Fibroblast of mammary gland (primary cell): Measurements from ENCODE around the gene TMUB2.

ENCODE experiments used
- DNase-seq: peaks from one replicate; pipeline ENCODE4 v3.0.0-alpha.2; 2010; ENCODE audit warnings: low read depth
- H3K4me3 ChIP-seq: 2 replicates; pipeline ENCODE4 v1.5.1; 2011; ENCODE audit warnings: low read depth, mild to moderate bottlenecking, low read length, moderate library complexity; ENCODE audit not compliant: control insufficient read depth
- TF ChIP-seq, protein P1 (sequence below): conservative IDR thresholded peaks from 2 replicates; pipeline ENCODE4 v1.5.1; 2011; ENCODE audit warnings: low read depth, low read length, inconsistent platforms; ENCODE audit not compliant: control insufficient read depth, insufficient read depth

TMUB2 gene

DNA sequence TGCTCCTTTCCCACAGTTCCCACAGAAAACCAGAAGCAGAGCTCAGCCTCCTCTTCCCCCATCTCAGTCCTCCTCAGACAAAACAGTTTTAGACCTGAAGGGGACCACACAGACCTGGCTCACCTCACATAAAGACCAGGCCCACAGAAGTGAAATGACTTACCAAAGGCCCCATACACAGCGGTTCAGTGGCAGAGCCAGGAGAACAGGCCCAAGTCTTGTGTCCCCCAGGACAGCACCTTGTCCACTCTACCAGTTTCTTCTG is 27.4 kb downstream of the TMUB2 start:
- H3K4me3 ChIP-seq: no peak overlapping the region
- DNase-seq: no peak
- TF ChIP-seq, protein P1, sequence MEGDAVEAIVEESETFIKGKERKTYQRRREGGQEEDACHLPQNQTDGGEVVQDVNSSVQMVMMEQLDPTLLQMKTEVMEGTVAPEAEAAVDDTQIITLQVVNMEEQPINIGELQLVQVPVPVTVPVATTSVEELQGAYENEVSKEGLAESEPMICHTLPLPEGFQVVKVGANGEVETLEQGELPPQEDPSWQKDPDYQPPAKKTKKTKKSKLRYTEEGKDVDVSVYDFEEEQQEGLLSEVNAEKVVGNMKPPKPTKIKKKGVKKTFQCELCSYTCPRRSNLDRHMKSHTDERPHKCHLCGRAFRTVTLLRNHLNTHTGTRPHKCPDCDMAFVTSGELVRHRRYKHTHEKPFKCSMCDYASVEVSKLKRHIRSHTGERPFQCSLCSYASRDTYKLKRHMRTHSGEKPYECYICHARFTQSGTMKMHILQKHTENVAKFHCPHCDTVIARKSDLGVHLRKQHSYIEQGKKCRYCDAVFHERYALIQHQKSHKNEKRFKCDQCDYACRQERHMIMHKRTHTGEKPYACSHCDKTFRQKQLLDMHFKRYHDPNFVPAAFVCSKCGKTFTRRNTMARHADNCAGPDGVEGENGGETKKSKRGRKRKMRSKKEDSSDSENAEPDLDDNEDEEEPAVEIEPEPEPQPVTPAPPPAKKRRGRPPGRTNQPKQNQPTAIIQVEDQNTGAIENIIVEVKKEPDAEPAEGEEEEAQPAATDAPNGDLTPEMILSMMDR: no peak

DNA sequence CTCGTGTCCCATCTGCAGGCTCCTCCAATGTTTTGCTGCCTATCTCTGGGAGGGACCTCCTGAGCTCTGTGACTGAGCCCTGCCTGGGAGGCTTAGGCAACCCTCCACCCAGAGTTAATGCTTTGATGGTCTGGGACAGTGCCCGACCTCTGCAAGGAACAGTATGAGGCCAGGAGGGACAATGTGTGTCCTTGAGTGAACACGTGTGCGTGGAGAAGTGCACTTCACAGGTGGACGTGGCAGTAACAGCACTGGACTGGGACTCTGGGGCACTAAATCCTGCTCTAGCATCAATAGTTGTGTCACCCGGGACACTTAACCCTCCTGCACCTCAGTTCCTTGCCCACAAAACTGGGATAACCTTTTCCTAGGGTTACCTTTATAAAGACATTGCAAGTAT is 28.1 kb downstream of the TMUB2 start:
- TF ChIP-seq, protein P1: no peak
- no peak for DNase-seq
- no peak overlapping the region for H3K4me3 ChIP-seq

DNA sequence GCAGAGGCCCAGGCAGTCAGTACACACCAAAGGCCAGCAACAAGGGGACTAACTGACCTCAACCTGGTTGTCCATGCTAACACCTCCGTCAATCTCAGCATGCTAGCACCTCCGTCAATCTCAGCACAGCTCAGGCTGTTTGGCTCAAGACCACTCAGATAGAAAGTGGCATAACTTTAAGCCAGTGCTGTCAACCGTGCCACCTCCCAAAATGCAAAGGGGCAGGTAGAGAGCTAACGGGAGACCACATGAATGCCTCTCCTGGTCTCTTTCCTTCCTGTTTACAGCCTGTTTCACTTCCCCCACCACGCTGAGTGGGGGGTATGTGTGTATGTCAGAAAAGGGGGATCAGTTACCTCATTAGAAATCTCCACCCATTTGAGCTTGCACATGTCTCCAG is 29.4 kb downstream of the TMUB2 start:
- no peak overlapping the region for H3K4me3 ChIP-seq
- no peak for DNase-seq
- TF ChIP-seq, protein P1: no peak

DNA sequence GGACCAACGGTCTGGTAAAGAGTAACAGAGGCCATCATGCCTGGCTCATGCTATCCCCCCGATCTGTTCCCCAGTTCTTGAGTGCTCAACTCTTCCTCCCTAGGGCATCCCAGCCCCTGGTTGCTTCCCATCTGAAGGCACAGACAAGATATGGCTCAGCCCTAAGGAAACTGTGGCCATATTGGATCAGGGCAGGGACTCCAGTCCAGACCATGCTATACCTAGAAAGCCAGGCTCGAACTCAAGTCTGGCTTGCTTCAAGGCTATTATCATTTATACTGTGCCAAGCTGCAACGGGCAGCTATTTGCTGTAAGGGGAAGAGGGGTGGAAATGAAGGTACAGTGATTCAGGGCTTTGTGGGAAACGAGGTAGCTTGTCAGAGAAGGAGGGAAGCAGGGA is 29.9 kb downstream of the TMUB2 start:
- TF ChIP-seq, protein P1: no peak
- no peak overlapping the region for H3K4me3 ChIP-seq
- no peak for DNase-seq

DNA sequence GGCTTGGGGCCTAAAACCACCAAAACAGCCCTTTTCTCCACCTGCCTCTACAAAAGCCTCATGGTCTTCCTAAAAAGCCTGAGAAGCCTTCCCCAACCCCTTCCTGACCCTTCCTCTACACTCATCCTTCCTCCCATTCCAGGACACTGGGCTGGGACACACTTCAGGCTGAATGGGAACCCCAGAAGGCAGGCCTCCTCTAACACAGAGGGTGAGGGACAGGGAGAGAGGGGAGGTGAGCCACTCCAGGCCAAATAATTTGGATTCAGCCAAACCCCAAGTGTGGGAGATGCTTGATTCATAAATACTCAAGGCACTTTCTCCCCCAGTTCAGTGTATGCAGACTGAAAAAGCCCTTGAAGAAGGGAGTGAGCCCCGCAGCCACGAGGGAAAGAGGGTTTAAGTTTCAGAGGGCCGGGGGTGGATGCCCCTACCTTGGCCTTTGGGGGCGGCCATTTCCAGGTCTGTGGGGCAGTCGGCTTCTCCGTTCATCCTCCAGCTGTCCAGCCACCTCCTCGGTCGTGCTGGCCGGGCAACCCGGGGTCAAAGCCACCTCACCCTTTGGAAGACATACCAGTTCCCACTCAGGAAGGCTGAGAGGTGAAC is 31.1 kb downstream of the TMUB2 start:
- DNase-seq: no peak
- TF ChIP-seq, protein P1: no peak
- H3K4me3 ChIP-seq: peak overlapping the region; percentile 66

DNA sequence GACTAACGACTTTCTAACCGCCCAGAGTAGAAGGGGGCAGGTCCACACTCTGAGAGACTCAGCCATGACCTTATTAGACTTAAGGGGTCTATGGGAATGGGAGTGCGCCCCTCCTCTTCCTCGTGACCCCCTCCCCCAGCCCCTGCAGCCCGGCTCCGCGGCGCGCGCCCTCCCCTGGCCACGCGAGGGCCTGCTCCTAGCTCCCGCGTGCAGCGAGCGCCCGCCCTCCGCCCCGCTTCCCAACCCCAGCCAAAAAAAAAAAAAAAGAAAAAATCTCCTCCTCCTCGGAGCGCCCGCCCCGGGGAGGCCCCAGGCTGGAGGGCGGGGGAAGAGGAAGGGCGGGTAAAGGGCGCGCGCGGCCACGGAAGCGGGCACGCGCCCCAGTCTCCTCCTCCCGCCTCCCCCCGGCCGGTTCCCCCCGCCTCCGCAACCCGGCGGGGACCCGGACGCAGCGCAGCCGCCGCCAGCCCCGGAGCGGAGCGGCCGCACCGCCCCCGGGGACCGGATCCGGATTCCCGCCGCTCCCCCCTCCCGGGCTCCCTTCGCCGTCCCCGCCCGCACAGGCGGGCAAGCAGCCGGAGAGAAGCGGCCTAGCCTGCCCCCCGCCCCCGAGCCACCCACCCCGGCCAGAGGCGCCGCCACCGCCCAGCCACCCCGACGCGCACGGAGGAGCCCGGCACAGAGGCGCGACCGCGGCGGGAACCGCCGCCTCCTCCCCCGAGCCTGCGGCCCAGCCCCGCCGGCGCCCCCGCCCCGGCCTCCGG is 31.8 kb downstream of the TMUB2 start:
- TF ChIP-seq, protein P1: no peak
- DNase-seq: peak; percentile 84
- H3K4me3 ChIP-seq: peak overlapping the region; percentile 66

DNA sequence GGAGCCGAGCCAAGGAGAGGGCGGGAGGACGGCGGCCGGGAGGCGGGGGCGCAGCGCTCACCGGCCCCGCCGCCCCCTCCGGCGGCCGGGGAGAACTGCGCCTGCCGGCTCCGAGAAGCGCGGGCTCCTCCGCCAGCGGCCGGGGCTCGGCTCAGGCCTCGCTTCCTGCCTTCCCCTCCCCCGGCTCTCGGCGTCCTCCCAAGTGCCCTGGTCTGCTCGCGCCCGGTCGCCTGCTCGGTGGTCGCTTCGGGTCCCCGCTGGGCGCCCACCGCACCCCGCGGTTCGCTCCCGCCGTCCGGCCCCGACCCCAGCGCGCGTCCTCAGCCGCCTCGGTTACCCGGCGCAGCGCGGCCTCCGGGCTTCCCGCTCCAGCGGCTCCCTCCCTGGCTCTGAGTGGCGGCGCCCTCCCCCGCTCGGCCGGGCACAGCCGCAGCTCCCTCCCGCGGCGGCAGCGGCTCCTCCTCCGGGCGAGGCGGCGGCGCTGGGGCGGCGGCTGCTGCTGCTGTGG is 32.4 kb downstream of the TMUB2 start:
- TF ChIP-seq, protein P1: no peak
- peak; percentile 63 for DNase-seq
- H3K4me3 ChIP-seq: peak overlapping the region; percentile 48
